ENCODE data around the gene GPR6. TPM values are rescaled to one million over a fixed set of nuclear protein-coding genes. Genes with fewer than 3 reads are reported as not detected.

GPR6 gene
- total RNA-seq, 2 experiments from 2014 or later: not detected

DNA sequence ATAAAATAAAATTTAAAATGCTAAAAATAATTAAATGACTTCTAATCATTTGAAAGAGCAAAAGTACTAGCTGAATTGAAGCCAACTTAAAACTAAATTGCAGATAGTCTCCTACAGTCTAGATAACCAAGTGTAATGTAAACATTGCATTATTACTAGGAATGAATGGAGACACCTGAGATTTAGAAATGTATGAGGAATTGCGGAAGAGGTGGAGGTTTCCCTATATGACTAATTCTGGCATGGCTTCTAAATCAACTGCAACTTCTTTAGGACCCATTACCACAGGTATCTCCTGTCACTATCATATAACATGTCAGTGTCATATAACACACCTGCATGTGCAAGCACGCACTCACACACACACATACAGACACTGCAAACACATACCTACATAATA, 13.2 kb upstream of the GPR6 start:
- DNase-seq: no peak
- Mint-ChIP-seq H3K27ac (no peak overlapping the region), H3K36me3 (no peaks in the 10 kb centered on the region), H3K4me3 (no peak overlapping the region), H3K27me3 (peaks cover 2% of the 10 kb centered on the region), H3K4me1 (ENCODE audit: low read depth) (no peaks in the 10 kb centered on the region), H3K9me3 (no peaks in the 10 kb centered on the region)
- ChIA-PET POLR2A (no interaction called here), CTCF (no interaction called here)
- intact Hi-C loops (cut with micrococcal nuclease): no loop called here

DNA sequence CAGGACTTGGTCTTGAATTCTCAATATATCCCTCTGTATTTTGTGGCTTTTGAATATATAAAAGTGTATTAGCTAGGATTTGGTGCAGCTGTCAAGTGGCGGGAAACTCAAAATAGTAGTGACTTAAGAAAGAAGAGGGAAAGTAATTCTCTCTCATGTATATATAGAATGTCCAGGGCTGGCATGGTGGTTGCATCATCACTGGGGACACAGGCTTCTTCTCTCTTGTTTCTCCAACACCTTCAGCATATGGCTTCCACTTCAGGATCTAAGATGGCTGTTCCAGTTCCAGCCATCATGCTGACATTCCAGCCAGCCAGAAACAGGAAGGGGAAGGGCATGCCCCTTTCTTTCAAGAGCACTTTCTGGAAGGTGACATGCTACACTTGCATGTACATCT, 11.8 kb upstream of the GPR6 start:
- CTCF ChIA-PET: interaction anchor here (1.6 kb wide), 1 partner anchor 73 kb away, joined by 7 read pairs; no protein-coding TSS in a partner anchor
- no peaks in the 10 kb centered on the region for H3K9me3 Mint-ChIP-seq
- no peak for DNase-seq
- POLR2A ChIA-PET: no interaction called here
- no peaks in the 10 kb centered on the region for H3K4me1 Mint-ChIP-seq (ENCODE audit: low read depth)
- no peak overlapping the region for H3K27ac Mint-ChIP-seq
- intact Hi-C loops (cut with micrococcal nuclease): no loop called here
- no peak overlapping the region for H3K4me3 Mint-ChIP-seq
- H3K27me3 Mint-ChIP-seq: peaks cover 2% of the 10 kb centered on the region
- H3K36me3 Mint-ChIP-seq: no peaks in the 10 kb centered on the region

DNA sequence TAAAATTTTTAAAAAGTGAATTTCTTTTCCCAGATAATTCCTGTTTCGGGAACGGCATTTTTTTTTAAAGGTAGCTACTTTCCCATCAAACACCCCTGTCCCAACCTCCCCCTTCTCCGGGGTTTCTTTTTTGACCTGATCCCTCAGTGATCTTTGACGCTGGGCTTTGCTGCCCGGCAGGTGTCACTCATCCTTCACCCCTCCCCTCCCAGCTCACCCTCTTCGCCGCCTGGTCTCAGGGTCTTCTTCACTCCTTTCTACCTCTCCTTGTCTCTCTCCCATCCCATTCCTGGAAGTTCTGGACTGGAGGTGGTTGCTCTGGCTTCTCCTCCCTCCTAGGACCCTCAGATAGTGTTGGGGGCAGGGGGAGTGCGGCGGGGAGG, 329 bp upstream of the GPR6 start:
- H3K9me3 Mint-ChIP-seq: no peaks in the 10 kb centered on the region
- H3K36me3 Mint-ChIP-seq: no peaks in the 10 kb centered on the region
- H3K4me3 Mint-ChIP-seq: no peak overlapping the region
- ChIA-PET POLR2A (no interaction called here), CTCF (interaction anchor here (1.6 kb wide), 1 partner anchor 62 kb away, joined by 5 read pairs; no protein-coding TSS in a partner anchor)
- peaks cover 45% of the 10 kb centered on the region for H3K27me3 Mint-ChIP-seq
- H3K27ac Mint-ChIP-seq: no peak overlapping the region
- intact Hi-C loops (cut with micrococcal nuclease): no loop called here
- H3K4me1 Mint-ChIP-seq (ENCODE audit: low read depth): no peaks in the 10 kb centered on the region
- no peak for DNase-seq

DNA sequence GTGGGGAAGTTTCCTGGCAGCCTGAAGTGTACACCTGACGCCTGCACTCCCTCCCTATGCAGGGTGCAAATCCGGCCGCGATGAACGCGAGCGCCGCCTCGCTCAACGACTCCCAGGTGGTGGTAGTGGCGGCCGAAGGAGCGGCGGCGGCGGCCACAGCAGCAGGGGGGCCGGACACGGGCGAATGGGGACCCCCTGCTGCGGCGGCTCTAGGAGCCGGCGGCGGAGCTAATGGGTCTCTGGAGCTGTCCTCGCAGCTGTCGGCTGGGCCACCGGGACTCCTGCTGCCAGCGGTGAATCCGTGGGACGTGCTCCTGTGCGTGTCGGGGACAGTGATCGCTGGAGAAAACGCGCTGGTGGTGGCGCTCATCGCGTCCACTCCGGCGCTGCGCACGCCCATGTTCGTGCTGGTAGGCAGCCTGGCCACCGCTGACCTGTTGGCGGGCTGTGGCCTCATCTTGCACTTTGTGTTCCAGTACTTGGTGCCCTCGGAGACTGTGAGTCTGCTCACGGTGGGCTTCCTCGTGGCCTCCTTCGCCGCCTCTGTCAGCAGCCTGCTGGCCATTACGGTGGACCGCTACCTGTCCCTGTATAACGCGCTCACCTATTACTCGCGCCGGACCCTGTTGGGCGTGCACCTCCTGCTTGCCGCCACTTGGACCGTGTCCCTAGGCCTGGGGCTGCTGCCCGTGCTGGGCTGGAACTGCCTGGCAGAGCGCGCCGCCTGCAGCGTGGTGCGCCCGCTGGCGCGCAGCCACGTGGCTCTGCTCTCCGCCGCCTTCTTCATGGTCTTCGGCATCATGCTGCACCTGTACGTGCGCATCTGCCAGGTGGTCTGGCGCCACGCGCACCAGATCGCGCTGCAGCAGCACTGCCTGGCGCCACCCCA, 1.2 kb downstream of the GPR6 start:
- ChIA-PET POLR2A (no interaction called here), CTCF (no interaction called here)
- no peak overlapping the region for H3K4me3 Mint-ChIP-seq
- intact Hi-C loops (cut with micrococcal nuclease): no loop called here
- no peaks in the 10 kb centered on the region for H3K4me1 Mint-ChIP-seq (ENCODE audit: low read depth)
- H3K27me3 Mint-ChIP-seq: peaks cover 45% of the 10 kb centered on the region
- DNase-seq: no peak
- no peak overlapping the region for H3K27ac Mint-ChIP-seq
- H3K36me3 Mint-ChIP-seq: no peaks in the 10 kb centered on the region
- no peaks in the 10 kb centered on the region for H3K9me3 Mint-ChIP-seq

DNA sequence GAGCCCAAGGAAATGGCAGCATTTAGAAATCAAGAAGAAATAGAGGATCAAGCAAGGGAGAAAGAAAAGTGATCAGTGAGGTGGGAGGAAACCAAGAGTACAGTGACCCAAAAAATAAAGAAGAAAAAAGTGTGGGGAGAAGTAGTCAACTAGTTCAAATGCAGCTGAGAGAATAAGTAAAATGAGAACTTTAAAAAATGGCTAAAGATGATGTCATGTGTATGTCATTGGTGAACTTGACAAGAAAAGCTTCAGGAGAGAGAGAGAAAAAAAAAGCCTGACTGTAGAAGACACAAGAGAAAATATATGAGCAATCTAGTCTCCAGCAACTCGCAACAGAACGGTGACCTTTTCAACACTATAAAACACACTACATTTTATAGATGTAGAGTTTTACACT, 6.3 kb downstream of the GPR6 start:
- intact Hi-C loops (cut with micrococcal nuclease): no loop called here
- Mint-ChIP-seq H3K27me3 (peaks cover 28% of the 10 kb centered on the region), H3K27ac (no peak overlapping the region), H3K9me3 (no peaks in the 10 kb centered on the region), H3K4me1 (ENCODE audit: low read depth) (no peaks in the 10 kb centered on the region), H3K36me3 (no peaks in the 10 kb centered on the region), H3K4me3 (no peak overlapping the region)
- POLR2A ChIA-PET: no interaction called here
- no peak for DNase-seq
- CTCF ChIA-PET: interaction anchor here (2.0 kb wide), 1 partner anchor 55 kb away, joined by 6 read pairs; no protein-coding TSS in a partner anchor

DNA sequence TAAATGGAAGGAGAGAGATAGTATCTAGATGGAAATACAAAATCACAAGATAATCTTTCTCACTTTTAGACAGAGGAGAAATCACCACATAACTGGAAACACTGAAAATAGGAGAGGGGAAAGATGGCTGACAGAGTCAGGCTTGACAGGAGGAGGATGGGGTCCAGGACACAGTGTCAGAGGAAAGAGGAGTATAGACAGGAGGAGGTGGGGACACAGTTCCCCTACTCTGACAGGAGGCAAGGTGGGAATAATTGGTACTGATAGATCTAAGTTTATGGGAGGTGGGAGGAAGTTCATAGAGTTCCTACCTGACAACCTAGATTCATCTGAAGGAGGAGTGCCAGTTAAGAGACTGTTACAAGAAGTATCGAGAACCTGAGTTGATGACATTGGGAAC, 9.1 kb downstream of the GPR6 start:
- Mint-ChIP-seq H3K36me3 (no peaks in the 10 kb centered on the region), H3K27ac (no peak overlapping the region), H3K4me1 (ENCODE audit: low read depth) (no peaks in the 10 kb centered on the region), H3K9me3 (no peaks in the 10 kb centered on the region), H3K4me3 (no peak overlapping the region), H3K27me3 (peaks cover 8% of the 10 kb centered on the region)
- no peak for DNase-seq
- POLR2A ChIA-PET: no interaction called here
- intact Hi-C loops (cut with micrococcal nuclease): no loop called here
- CTCF ChIA-PET: no interaction called here

DNA sequence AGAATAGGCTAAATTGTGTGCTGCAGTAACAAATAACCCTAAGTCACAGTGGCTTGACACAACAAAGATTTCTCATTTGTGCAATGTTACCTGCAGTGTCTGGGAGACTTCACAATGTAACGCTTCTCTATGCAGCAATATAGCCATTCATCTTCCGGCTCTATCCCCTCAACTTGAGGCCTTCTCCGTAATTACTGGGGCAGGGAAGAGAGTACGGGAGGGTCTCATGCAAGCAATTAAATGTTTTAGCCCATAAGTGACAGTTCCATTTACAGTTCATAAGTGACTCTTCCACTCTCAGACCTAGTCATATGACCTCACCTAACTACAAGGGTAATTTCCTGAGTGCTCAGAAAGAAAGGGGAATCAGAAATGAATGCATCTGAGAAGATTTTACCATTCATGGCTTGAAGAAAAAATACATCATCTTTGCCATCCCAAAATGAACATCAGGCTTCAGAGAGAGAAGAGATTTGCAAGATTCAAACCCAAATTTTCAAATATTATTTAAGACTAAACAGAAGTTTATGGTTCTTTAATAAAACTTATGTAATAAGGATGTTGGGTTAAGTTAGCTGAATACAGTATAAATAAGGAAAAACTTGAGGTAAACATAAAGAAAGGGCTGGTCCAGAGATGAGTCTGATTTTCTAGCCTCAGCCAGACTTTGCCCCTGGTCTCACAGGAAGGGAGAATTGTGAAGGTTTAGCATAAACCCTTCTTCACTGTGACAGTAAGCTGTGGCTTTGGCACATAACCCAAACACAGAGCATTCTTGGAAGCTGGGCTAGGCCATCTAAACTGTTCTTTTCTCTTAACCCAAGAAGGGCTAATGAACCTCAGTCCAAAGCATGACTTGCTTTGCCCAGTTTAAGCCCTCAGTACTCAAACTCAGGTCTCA, 13.3 kb downstream of the GPR6 start:
- Mint-ChIP-seq H3K4me1 (ENCODE audit: low read depth) (no peaks in the 10 kb centered on the region), H3K4me3 (no peak overlapping the region), H3K36me3 (no peaks in the 10 kb centered on the region), H3K27ac (no peak overlapping the region), H3K27me3 (peaks cover 7% of the 10 kb centered on the region), H3K9me3 (no peaks in the 10 kb centered on the region)
- CTCF ChIA-PET: no interaction called here
- no peak for DNase-seq
- POLR2A ChIA-PET: no interaction called here
- intact Hi-C loops (cut with micrococcal nuclease): no loop called here

DNA sequence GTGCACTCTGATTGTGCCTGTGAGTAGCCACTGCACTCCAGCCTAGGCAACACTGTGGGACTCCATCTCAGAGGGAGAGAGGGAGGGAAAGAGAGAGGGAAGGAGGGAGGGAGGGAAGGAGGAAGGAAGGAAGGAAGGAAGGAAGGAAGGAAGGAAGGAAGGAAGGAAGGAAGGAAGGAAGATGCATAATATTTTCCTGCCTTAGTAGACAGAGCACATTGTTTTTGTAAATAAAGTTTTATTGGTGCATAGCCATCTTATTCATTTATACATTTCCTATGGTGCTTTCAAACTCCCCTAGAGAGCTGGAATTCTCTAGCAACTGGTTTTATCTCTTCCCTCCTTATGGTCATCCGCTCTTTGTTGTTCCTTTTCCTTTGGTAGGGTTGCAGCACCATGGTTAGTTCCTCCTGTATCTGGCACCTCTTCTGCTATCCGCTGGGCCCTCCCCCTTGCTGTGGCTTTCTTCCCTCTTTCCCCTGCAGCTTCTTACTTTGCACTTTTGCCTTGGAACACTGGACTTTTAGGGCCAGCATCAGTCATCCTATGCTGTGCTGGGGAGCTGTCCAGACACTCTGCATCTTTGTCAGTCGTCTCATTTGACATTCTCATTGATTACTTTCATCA, 20.2 kb downstream of the GPR6 start:
- H3K27ac Mint-ChIP-seq: no peak overlapping the region
- no peak overlapping the region for H3K4me3 Mint-ChIP-seq
- CTCF ChIA-PET: no interaction called here
- POLR2A ChIA-PET: no interaction called here
- H3K4me1 Mint-ChIP-seq (ENCODE audit: low read depth): no peaks in the 10 kb centered on the region
- H3K36me3 Mint-ChIP-seq: no peaks in the 10 kb centered on the region
- intact Hi-C loops (cut with micrococcal nuclease): no loop called here
- no peak for DNase-seq
- peaks cover 22% of the 10 kb centered on the region for H3K27me3 Mint-ChIP-seq
- no peaks in the 10 kb centered on the region for H3K9me3 Mint-ChIP-seq

DNA sequence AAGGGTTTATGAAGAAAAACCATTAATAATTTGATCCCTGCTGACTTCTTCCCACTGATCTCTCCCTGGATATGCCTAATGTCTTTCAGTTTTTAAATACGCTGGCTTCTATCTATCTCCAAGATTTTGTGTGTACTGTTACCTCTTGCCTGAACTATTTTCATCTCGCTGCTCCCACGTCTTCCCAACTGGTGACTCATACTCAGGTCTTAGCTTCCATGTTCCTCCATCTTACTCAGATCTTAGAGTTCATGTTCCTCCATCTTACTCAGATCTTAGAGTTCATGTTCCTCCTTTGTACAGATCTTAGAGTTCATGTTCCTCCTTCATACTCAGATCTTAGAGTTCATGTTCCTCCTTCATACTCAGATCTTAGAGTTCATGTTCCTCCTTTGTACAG, 21.6 kb downstream of the GPR6 start:
- CTCF ChIA-PET: no interaction called here
- no peaks in the 10 kb centered on the region for H3K4me1 Mint-ChIP-seq (ENCODE audit: low read depth)
- no peak for DNase-seq
- H3K4me3 Mint-ChIP-seq: no peak overlapping the region
- POLR2A ChIA-PET: no interaction called here
- H3K9me3 Mint-ChIP-seq: no peaks in the 10 kb centered on the region
- H3K27me3 Mint-ChIP-seq: peaks cover 25% of the 10 kb centered on the region
- intact Hi-C loops (cut with micrococcal nuclease): no loop called here
- H3K27ac Mint-ChIP-seq: no peak overlapping the region
- no peaks in the 10 kb centered on the region for H3K36me3 Mint-ChIP-seq

DNA sequence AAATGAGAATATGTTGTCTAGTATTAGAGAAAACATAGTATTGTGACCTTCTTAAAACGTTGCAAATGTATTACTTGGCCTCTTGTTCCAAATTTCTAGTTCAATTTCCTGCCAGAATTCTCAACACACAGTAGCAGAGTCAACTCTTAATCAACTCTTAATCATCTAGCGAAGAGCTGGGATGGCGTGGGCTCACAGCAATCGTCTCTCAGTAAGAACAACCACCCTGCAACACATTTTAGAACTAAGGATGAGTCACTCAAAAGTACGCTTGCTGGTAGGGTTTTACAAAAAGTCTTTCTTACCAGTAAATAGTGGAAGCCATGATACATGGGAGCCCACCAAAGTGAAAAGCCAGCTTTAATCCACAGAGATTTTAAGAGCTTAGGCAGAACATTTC, 24.6 kb downstream of the GPR6 start:
- intact Hi-C loops (cut with micrococcal nuclease): no loop called here
- Mint-ChIP-seq H3K27ac (no peak overlapping the region), H3K9me3 (no peaks in the 10 kb centered on the region), H3K4me3 (no peak overlapping the region), H3K4me1 (ENCODE audit: low read depth) (no peaks in the 10 kb centered on the region), H3K36me3 (no peaks in the 10 kb centered on the region), H3K27me3 (peaks cover 25% of the 10 kb centered on the region)
- POLR2A ChIA-PET: no interaction called here
- no peak for DNase-seq
- CTCF ChIA-PET: interaction anchor here (0.9 to 3.0 kb wide), 2 partner anchors 37 to 42 kb away, joined by 3 to 16 read pairs; no protein-coding TSS in a partner anchor

DNA sequence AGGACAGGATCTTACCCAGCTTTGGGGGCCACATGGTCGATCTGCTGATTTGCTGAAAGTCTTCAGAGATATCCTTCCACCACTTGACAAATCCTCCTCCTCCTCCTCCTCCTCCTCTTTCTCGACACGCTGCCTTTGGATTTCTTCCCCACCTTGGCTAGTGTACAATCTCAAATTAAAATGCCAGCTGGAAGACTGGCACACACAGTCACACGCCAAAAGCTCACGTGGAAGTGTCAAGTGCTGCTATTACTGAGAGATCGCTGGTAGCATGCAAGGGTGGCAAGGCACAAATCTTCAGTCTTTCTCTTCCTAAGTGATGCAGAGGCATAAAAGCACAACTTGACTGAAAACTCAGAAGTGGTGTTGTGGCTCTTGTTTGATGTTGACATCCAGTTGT, 35.3 kb downstream of the GPR6 start:
- H3K36me3 Mint-ChIP-seq: no peaks in the 10 kb centered on the region
- H3K4me1 Mint-ChIP-seq (ENCODE audit: low read depth): no peaks in the 10 kb centered on the region
- ChIA-PET CTCF (no interaction called here), POLR2A (no interaction called here)
- intact Hi-C loops (cut with micrococcal nuclease): no loop called here
- DNase-seq: no peak
- peaks cover 2% of the 10 kb centered on the region for H3K9me3 Mint-ChIP-seq
- H3K27ac Mint-ChIP-seq: no peak overlapping the region
- H3K27me3 Mint-ChIP-seq: peaks cover 9% of the 10 kb centered on the region
- H3K4me3 Mint-ChIP-seq: no peak overlapping the region

DNA sequence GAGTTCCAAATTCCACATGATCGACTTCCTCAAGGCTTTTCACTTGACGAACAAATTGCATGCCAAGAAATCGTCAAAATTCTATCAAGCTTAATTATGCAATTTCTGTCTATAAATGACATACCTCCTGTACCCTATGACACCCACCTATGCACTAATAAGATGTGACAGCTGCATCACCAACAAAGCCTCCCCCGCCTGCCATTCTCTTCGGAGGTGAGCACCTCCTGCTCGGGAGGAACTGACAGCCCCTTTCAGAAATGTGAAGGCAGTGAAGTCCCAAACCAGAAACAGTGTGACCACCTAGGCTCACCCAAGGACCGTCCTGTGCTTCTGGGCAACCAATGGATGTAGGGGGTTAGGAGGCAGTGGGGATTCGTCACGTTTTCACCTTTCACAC, 37.1 kb downstream of the GPR6 start:
- Mint-ChIP-seq H3K9me3 (peaks cover 2% of the 10 kb centered on the region), H3K27ac (no peak overlapping the region), H3K4me1 (ENCODE audit: low read depth) (no peaks in the 10 kb centered on the region), H3K27me3 (peaks cover 9% of the 10 kb centered on the region), H3K4me3 (no peak overlapping the region), H3K36me3 (no peaks in the 10 kb centered on the region)
- intact Hi-C loops (cut with micrococcal nuclease): no loop called here
- no peak for DNase-seq
- CTCF ChIA-PET: no interaction called here
- POLR2A ChIA-PET: no interaction called here
